Neural progenitor cell (in vitro differentiated cells): Measurements from ENCODE around the gene ZNF280B. TPM values are rescaled to one million over a fixed set of nuclear protein-coding genes. Genes with fewer than 3 reads are reported as not detected.
"Not testable (repeated sequence)": the region's sequence is repeated elsewhere in the genome, so short reads cannot be mapped to it uniquely, and the experiment has no call there.

Experiments
- DNase-seq: peaks from one replicate; pipeline ENCODE4 v3.0.0-alpha.2; 2016; ENCODE audit warnings: low spot score
- H2AFZ ChIP-seq: fragments of 200-600 bp; sonication (generic); replicated peaks from 2 replicates; pipeline ENCODE4 v1.6.1; 2016; ENCODE audit warnings: antibody characterized with exemption
- H3F3A ChIP-seq: fragments of 200-600 bp; sonication (generic); 2 replicates; pipeline ENCODE4 v1.6.1; 2016; ENCODE audit warnings: antibody characterized with exemption, low read depth
- H3K27ac ChIP-seq: fragments of 200-600 bp; sonication (generic); 2 replicates; pipeline ENCODE4 v1.5.1; 2016; ENCODE audit warnings: mild to moderate bottlenecking
- H3K27me3 ChIP-seq: fragments of 200-600 bp; sonication (generic); 2 replicates; pipeline ENCODE4 v1.6.1; 2016; ENCODE audit warnings: mild to moderate bottlenecking, moderate library complexity
- H3K36me3 ChIP-seq: fragments of 200-600 bp; sonication (generic); 2 replicates; pipeline ENCODE4 v1.5.1; 2016
- H3K4me1 ChIP-seq: fragments of 200-600 bp; sonication (generic); 2 replicates; pipeline ENCODE4 v1.6.1; 2016; ENCODE audit warnings: mixed run types
- H3K4me2 ChIP-seq: fragments of 200-600 bp; sonication (generic); 2 replicates; pipeline ENCODE4 v1.6.1; 2016
- H3K4me3 ChIP-seq: fragments of 200-600 bp; sonication (generic); 2 replicates; pipeline ENCODE4 v1.5.1; 2016
- H3K79me2 ChIP-seq: fragments of 200-600 bp; sonication (generic); 2 replicates; pipeline ENCODE4 v1.6.1; 2016; ENCODE audit warnings: low read depth
- H3K9ac ChIP-seq: fragments of 200-600 bp; sonication (generic); 2 replicates; pipeline ENCODE4 v1.6.1; 2016
- H3K9me3 ChIP-seq: fragments of 200-600 bp; sonication (generic); 2 replicates; pipeline ENCODE4 v1.5.1; 2016; ENCODE audit warnings: low read depth
- H4K20me1 ChIP-seq: fragments of 200-600 bp; sonication (generic); 2 replicates; pipeline ENCODE4 v1.6.1; 2016; ENCODE audit warnings: low read depth
- H3K27ac Mint-ChIP-seq: 3 replicates; pipeline ENCODE4 v1.8.0; 2021; ENCODE audit warnings: mixed read lengths
- H3K27me3 Mint-ChIP-seq: 2 replicates; pipeline ENCODE4 v1.8.0; 2022; ENCODE audit warnings: low read depth, mild to moderate bottlenecking, inconsistent platforms, moderate library complexity, mixed read lengths; ENCODE audit not compliant: insufficient read depth
- H3K36me3 Mint-ChIP-seq: 3 replicates; pipeline ENCODE4 v1.8.0; 2021; ENCODE audit warnings: mixed read lengths
- H3K4me1 Mint-ChIP-seq: 3 replicates; pipeline ENCODE4 v1.8.0; 2021; ENCODE audit warnings: mixed read lengths
- H3K4me3 Mint-ChIP-seq: 3 replicates; pipeline ENCODE4 v1.8.0; 2021; ENCODE audit warnings: mild to moderate bottlenecking, moderate library complexity, mixed read lengths
- H3K9me3 Mint-ChIP-seq: 3 replicates; pipeline ENCODE4 v1.8.0; 2020; ENCODE audit warnings: mixed read lengths
- EZH2 ChIP-seq: fragments of 200-600 bp; sonication (generic); IDR thresholded peaks from 2 replicates; pipeline ENCODE4 v1.6.1; 2017; ENCODE audit warnings: antibody characterized with exemption, mild to moderate bottlenecking, moderate library complexity
- EZH2phosphoT487 ChIP-seq: fragments of 200-600 bp; sonication (generic); IDR thresholded peaks from 2 replicates; pipeline ENCODE4 v1.6.1; 2017; ENCODE audit warnings: antibody characterized with exemption
- total RNA-seq: library from RNA; depleted of rRNA; stranded (reverse); fragments of >200 nt; gene quantifications from 2 replicates; pipeline ENCODE4 v1.2.3, GENCODE V29; 2015; ENCODE audit warnings: low replicate concordance
- TF ChIP-seq, protein P1 (sequence below): fragments of 200-600 bp; sonication (generic); IDR thresholded peaks from 2 replicates; pipeline ENCODE4 v1.5.1; 2017; ENCODE audit warnings: antibody characterized with exemption, mild to moderate bottlenecking

Gene ZNF280B
- total RNA-seq, 1 donor from 2014 or later: 14.2 TPM

DNA sequence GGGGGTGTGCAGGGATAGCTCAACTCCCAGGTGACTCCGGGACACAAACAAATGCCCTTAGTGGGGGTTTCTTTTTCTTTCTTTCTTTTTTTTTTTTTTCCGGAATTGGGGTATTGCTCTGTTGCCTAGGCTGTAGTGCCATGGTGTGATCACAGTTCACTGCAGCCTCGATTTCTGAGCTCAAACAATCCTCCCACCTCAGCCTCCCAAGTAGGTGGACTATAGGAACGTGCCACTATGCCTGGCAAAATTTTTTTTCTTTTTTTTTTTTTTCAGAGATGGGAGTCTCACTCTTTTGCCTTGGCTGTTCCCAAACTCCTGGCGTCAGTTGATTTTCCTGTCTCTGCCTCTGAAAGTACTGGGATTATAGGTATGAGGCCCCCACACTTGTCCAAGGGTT is 25.3 kb upstream of the ZNF280B start:
- Mint-ChIP-seq H3K9me3 (no peaks in the 10 kb centered on the region), H3K27me3 (no peaks in the 10 kb centered on the region), H3K27ac (no peak overlapping the region), H3K36me3 (no peaks in the 10 kb centered on the region), H3K4me1 (no peaks in the 10 kb centered on the region), H3K4me3 (no peak overlapping the region)
- Histone ChIP-seq H3K79me2 (no peaks in the 10 kb centered on the region), H3K27ac (no peak overlapping the region), H4K20me1 (no peaks in the 10 kb centered on the region), H3K4me3 (no peak overlapping the region), H3K36me3 (no peaks in the 10 kb centered on the region), H3K9me3 (no peaks in the 10 kb centered on the region), H3K27me3 (peaks cover 75% of the 10 kb centered on the region), H2AFZ (no peak overlapping the region), H3K4me2 (no peak overlapping the region), H3K4me1 (no peaks in the 10 kb centered on the region), H3F3A (no peaks in the 10 kb centered on the region), H3K9ac (no peak overlapping the region)
- no peak for TF ChIP-seq EZH2
- TF ChIP-seq EZH2phosphoT487: no peak
- TF ChIP-seq, protein P1, sequence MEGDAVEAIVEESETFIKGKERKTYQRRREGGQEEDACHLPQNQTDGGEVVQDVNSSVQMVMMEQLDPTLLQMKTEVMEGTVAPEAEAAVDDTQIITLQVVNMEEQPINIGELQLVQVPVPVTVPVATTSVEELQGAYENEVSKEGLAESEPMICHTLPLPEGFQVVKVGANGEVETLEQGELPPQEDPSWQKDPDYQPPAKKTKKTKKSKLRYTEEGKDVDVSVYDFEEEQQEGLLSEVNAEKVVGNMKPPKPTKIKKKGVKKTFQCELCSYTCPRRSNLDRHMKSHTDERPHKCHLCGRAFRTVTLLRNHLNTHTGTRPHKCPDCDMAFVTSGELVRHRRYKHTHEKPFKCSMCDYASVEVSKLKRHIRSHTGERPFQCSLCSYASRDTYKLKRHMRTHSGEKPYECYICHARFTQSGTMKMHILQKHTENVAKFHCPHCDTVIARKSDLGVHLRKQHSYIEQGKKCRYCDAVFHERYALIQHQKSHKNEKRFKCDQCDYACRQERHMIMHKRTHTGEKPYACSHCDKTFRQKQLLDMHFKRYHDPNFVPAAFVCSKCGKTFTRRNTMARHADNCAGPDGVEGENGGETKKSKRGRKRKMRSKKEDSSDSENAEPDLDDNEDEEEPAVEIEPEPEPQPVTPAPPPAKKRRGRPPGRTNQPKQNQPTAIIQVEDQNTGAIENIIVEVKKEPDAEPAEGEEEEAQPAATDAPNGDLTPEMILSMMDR: no peak
- DNase-seq: no peak

GRCh38 chr22:22533417-22533816 is 24.9 kb upstream of the ZNF280B start:
- no peak for TF ChIP-seq EZH2phosphoT487
- TF ChIP-seq, protein P1: no peak
- TF ChIP-seq EZH2: no peak
- Histone ChIP-seq H2AFZ (no peak overlapping the region), H3K79me2 (no peaks in the 10 kb centered on the region), H3K4me2 (no peak overlapping the region), H3K36me3 (no peaks in the 10 kb centered on the region), H3F3A (no peaks in the 10 kb centered on the region), H3K27me3 (peaks cover 71% of the 10 kb centered on the region), H3K4me1 (no peaks in the 10 kb centered on the region), H3K9ac (no peak overlapping the region), H4K20me1 (no peaks in the 10 kb centered on the region), H3K4me3 (no peak overlapping the region), H3K27ac (no peak overlapping the region), H3K9me3 (no peaks in the 10 kb centered on the region)
- H3K27me3 Mint-ChIP-seq: no peaks in the 10 kb centered on the region
- H3K27ac Mint-ChIP-seq: no peak overlapping the region
- no peaks in the 10 kb centered on the region for H3K36me3 Mint-ChIP-seq
- H3K4me3 Mint-ChIP-seq: no peak overlapping the region
- DNase-seq: no peak
- no peaks in the 10 kb centered on the region for H3K9me3 Mint-ChIP-seq
- no peaks in the 10 kb centered on the region for H3K4me1 Mint-ChIP-seq

DNA sequence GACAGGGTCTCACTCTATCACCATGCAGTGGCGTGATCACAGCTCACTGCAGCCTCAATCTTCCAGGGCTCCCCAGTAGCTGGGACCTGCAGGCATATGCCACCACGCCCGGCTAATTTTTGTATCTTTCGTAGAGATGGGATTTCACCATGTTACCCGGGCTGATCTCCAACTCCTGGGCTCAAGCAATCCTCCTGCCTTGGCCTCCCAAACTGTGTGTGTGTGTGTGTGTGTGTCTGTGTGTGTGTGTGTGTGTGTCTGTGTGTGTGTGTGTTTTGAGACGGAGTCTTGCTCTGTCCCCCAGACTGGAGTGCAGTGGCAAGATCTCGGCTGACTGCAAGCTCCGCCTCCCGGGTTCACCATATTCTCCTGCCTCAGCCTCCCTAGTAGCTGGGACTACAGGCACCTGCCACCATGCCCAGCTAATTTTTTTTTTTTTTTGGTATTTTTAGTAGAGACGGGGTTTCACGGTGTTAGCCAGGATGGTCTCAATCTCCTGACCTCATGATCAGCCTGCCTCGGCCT is 24.1 kb upstream of the ZNF280B start:
- H3K9ac ChIP-seq, H3K27ac Mint-ChIP-seq, H3K9me3 Mint-ChIP-seq, H3K36me3 ChIP-seq, H2AFZ ChIP-seq, H3K4me1 Mint-ChIP-seq, H3K4me2 ChIP-seq, H3K4me3 Mint-ChIP-seq, H3K4me3 ChIP-seq, H3F3A ChIP-seq, H3K36me3 Mint-ChIP-seq, DNase-seq, H4K20me1 ChIP-seq, H3K27me3 Mint-ChIP-seq, H3K9me3 ChIP-seq, H3K79me2 ChIP-seq, H3K4me1 ChIP-seq, H3K27ac ChIP-seq: not testable (repeated sequence)
- peaks cover 63% of the 10 kb centered on the region for H3K27me3 ChIP-seq

DNA sequence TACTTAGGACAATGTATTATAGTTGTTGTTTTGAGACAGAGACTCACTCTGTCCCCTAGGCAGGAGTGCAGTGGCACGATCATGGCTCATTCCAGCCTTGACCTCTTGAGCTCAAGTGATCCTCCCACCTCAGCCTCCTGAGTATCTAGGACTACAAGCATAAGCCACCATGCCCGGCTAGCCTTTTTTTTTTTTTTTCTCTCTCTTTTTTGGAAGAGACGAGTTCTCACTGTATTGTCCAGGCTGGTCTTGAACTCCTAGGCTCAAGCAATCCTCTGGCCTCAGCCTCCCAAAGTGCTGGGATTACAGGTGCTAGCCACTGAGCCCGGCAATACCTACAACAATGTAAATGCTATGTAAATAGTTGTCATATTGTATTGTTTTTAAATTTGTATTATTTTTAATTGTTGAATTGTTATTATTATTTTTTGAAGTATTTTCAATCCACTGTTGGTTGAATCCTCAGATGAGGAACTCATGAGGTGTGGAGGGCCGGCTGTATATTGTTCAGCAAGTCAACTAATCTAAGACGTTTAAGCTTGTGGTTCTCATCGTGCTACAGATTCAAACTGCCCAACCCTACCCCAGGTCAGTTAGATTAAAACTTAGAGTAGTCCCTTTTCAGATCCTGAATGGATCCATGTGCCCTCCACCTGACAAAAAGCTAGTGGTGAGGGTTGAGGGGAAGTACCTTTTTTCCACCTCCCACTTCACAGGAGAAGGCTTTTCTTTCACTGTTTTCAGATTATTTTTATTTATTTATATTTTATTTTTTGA is 23.4 kb upstream of the ZNF280B start:
- no peaks in the 10 kb centered on the region for H3K4me1 ChIP-seq
- peaks cover 2% of the 10 kb centered on the region for H3K4me1 Mint-ChIP-seq
- H4K20me1 ChIP-seq: no peaks in the 10 kb centered on the region
- no peak overlapping the region for H3K27ac Mint-ChIP-seq
- H3K27me3 ChIP-seq: peaks cover 56% of the 10 kb centered on the region
- H3K4me3 Mint-ChIP-seq: no peak overlapping the region
- no peak overlapping the region for H2AFZ ChIP-seq
- no peaks in the 10 kb centered on the region for H3K36me3 ChIP-seq
- H3K4me2 ChIP-seq: no peak overlapping the region
- H3K9me3 Mint-ChIP-seq: no peaks in the 10 kb centered on the region
- H3K36me3 Mint-ChIP-seq: no peaks in the 10 kb centered on the region
- H3K27ac ChIP-seq: no peak overlapping the region
- TF ChIP-seq, protein P1: no peak
- TF ChIP-seq EZH2phosphoT487 (no peak), EZH2 (no peak)
- no peaks in the 10 kb centered on the region for H3K9me3 ChIP-seq
- H3K27me3 Mint-ChIP-seq: no peaks in the 10 kb centered on the region
- H3F3A ChIP-seq: no peaks in the 10 kb centered on the region
- no peak overlapping the region for H3K9ac ChIP-seq
- H3K4me3 ChIP-seq: no peak overlapping the region
- no peak for DNase-seq
- H3K79me2 ChIP-seq: no peaks in the 10 kb centered on the region
